Osteoblast (primary cell): ENCODE results near the gene KCMF1. TPM values are rescaled to one million over a fixed set of nuclear protein-coding genes. Genes with fewer than 3 reads are reported as not detected.

Experiments
- DNase-seq: peaks from one replicate; pipeline ENCODE4 v3.0.0; 2011; ENCODE audit warnings: low spot score, mixed read lengths; ENCODE audit not compliant: insufficient read length; ENCODE audit errors: missing footprints
- H2AFZ ChIP-seq: 2 replicates; pipeline ENCODE4 v1.6.0; 2011; ENCODE audit warnings: mild to moderate bottlenecking, low read length
- H3K27ac ChIP-seq: 2 replicates; pipeline ENCODE4 v1.5.1; 2011; ENCODE audit warnings: mild to moderate bottlenecking, low read depth, low read length, moderate library complexity
- H3K27me3 ChIP-seq: 2 replicates; pipeline ENCODE4 v1.6.0; 2012; ENCODE audit warnings: mild to moderate bottlenecking, control low read depth, inconsistent platforms, low read length, moderate library complexity; ENCODE audit not compliant: insufficient read depth
- H3K36me3 ChIP-seq: 2 replicates; pipeline ENCODE4 v1.5.1; 2011; ENCODE audit warnings: mild to moderate bottlenecking, low read length, control low read depth, moderate library complexity; ENCODE audit not compliant: insufficient read depth
- H3K4me1 ChIP-seq: 2 replicates; pipeline ENCODE4 v1.5.1; 2011; ENCODE audit warnings: mild to moderate bottlenecking, low read length, control low read depth, moderate library complexity; ENCODE audit not compliant: insufficient read depth
- H3K4me2 ChIP-seq: 2 replicates; pipeline ENCODE4 v1.6.0; 2011; ENCODE audit warnings: mild to moderate bottlenecking, low read length; ENCODE audit not compliant: insufficient read depth
- H3K4me3 ChIP-seq: fragments of 200-600 bp; sonication (generic); 3 replicates; pipeline ENCODE4 v1.5.1; 2012; ENCODE audit warnings: mild to moderate bottlenecking, low read length, inconsistent platforms; ENCODE audit not compliant: insufficient read depth
- H3K79me2 ChIP-seq: 2 replicates; pipeline ENCODE4 v1.6.0; 2012; ENCODE audit warnings: mild to moderate bottlenecking, low read length, control low read depth, inconsistent platforms; ENCODE audit not compliant: insufficient read depth
- H3K9me3 ChIP-seq: 2 replicates; pipeline ENCODE4 v1.5.1; 2011; ENCODE audit warnings: low read depth, low read length, control low read depth
- H4K20me1 ChIP-seq: 2 replicates; pipeline ENCODE4 v1.6.0; 2012; ENCODE audit warnings: mild to moderate bottlenecking, low read length, control low read depth; ENCODE audit not compliant: insufficient read depth
- total RNA-seq: library from RNA; depleted of rRNA; stranded (reverse); fragments of >200 nt; gene quantifications from 2 replicates; pipeline ENCODE4 v1.2.3, GENCODE V29; 2012
- TF ChIP-seq, protein P1 (sequence below): IDR thresholded peaks from 2 replicates; pipeline ENCODE4 v1.5.1; 2011; ENCODE audit warnings: mild to moderate bottlenecking, low read depth, low read length, moderate library complexity; ENCODE audit errors: extremely low read depth

The KCMF1 gene
- total RNA-seq, 1 donor: 74.2 TPM

DNA sequence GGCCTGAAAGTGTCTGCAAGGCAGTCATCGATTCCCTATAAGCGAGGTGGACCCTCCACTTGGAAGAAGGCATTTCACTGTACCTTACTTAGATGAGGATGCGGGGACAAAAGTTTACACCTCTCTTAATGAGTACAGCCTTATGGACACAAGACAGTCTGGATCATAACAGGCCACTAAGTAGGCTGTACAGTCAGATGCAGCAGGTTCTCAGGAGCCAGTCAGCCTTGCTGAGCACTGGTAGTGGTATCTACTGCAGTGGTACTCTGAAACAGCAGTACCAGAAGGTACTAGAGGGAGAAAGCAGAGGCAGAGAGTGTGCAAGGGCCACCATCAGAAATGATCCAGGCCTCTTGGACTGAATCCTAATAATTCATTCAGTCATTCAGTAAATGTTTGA, 77.6 kb downstream of the KCMF1 start:
- Histone ChIP-seq H3K4me2 (no peak overlapping the region), H4K20me1 (peaks cover 3% of the 10 kb centered on the region), H3K4me1 (peaks cover 8% of the 10 kb centered on the region), H3K4me3 (no peak overlapping the region), H3K27me3 (no peaks in the 10 kb centered on the region), H2AFZ (no peak overlapping the region), H3K79me2 (peaks cover 5% of the 10 kb centered on the region), H3K9me3 (no peaks in the 10 kb centered on the region), H3K27ac (no peak overlapping the region), H3K36me3 (peaks cover 61% of the 10 kb centered on the region)
- TF ChIP-seq, protein P1, sequence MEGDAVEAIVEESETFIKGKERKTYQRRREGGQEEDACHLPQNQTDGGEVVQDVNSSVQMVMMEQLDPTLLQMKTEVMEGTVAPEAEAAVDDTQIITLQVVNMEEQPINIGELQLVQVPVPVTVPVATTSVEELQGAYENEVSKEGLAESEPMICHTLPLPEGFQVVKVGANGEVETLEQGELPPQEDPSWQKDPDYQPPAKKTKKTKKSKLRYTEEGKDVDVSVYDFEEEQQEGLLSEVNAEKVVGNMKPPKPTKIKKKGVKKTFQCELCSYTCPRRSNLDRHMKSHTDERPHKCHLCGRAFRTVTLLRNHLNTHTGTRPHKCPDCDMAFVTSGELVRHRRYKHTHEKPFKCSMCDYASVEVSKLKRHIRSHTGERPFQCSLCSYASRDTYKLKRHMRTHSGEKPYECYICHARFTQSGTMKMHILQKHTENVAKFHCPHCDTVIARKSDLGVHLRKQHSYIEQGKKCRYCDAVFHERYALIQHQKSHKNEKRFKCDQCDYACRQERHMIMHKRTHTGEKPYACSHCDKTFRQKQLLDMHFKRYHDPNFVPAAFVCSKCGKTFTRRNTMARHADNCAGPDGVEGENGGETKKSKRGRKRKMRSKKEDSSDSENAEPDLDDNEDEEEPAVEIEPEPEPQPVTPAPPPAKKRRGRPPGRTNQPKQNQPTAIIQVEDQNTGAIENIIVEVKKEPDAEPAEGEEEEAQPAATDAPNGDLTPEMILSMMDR: no peak
- no peak for DNase-seq

DNA sequence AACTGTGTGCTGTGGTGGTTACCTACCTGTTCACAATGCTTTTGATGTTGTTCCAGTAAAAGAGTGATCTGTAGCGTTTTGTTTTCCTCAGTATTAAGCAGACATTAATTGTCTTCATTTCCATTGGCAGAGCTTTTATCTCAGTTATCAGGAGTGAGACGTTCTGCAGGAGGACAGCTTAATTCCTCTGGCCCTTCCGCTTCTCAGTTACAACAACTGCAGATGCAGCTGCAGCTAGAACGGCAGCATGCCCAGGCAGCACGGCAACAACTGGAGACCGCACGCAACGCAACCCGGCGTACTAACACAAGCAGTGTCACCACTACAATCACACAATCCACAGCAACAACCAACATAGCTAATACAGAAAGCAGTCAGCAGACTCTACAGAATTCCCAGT, 78.3 kb downstream of the KCMF1 start:
- Histone ChIP-seq H3K27ac (no peak overlapping the region), H3K4me2 (no peak overlapping the region), H3K9me3 (no peaks in the 10 kb centered on the region), H3K4me3 (no peak overlapping the region), H3K4me1 (peaks cover 11% of the 10 kb centered on the region), H3K27me3 (no peaks in the 10 kb centered on the region), H3K79me2 (peaks cover 2% of the 10 kb centered on the region), H2AFZ (no peak overlapping the region), H4K20me1 (peaks cover 3% of the 10 kb centered on the region), H3K36me3 (peaks cover 55% of the 10 kb centered on the region)
- DNase-seq: no peak
- TF ChIP-seq, protein P1: no peak

- Histone ChIP-seq H3K9me3 (no peaks in the 10 kb centered on the region), H3K4me3 (no peak overlapping the region), H4K20me1 (no peaks in the 10 kb centered on the region), H3K4me2 (peak overlapping the region; percentile 19), H3K4me1 (peaks cover 11% of the 10 kb centered on the region), H2AFZ (no peak overlapping the region), H3K27me3 (no peaks in the 10 kb centered on the region), H3K27ac (no peak overlapping the region), H3K36me3 (peaks cover 33% of the 10 kb centered on the region), H3K79me2 (no peaks in the 10 kb centered on the region)
- TF ChIP-seq, protein P1: no peak
- no peak for DNase-seq
Observed at GRCh38 chr2:85053802-85054201, 82.8 kb downstream of the KCMF1 start.

DNA sequence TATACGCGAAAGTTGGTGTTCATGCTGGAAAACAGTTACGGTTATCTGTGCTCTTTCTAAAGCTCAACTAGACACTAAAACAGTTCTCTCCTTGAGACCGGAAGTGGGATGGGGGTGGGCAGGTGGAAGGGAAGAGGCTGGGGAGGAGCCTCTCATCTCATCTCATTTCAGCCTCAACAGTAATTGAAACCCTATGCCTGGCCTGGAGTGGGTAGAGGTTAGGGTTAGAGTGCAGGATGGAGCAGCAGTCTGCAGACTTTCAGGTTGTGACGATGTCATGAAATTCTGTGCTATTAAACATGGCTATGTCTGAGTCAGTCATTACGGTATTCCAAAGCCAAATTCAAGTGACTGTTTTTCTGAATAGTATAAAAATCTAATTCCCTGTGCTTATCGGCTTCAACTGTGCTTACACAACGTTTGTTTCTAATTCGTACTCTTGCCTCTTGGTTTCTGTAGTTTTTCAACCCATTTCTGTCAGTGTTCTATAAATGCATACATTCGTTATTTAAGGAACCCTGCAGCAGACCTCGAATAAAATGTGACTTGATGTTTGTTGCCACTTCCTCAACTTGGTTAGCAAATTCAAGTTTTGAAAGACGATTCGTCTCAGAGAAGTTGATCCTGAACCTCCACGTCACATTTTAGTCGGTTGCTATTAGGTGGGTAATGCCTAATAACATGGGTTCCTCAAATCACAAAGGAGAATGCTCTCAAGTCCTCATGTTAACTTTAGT, 86.4 kb downstream of the KCMF1 start:
- TF ChIP-seq, protein P1: no peak
- no peak overlapping the region for H3K27ac ChIP-seq
- peaks cover 12% of the 10 kb centered on the region for H3K27me3 ChIP-seq
- H4K20me1 ChIP-seq: no peaks in the 10 kb centered on the region
- H3K9me3 ChIP-seq: no peaks in the 10 kb centered on the region
- peak; percentile 21 for DNase-seq
- no peak overlapping the region for H3K4me3 ChIP-seq
- no peak overlapping the region for H3K4me2 ChIP-seq
- H3K79me2 ChIP-seq: no peaks in the 10 kb centered on the region
- H3K36me3 ChIP-seq: peaks cover 7% of the 10 kb centered on the region
- H2AFZ ChIP-seq: no peak overlapping the region
- peaks cover 11% of the 10 kb centered on the region for H3K4me1 ChIP-seq
